Loucy (cell line): ENCODE measurements around the gene OR10H4.
A peak's percentile ranks its signal among the peaks of the same experiment; 100 is the strongest.
"Not testable (repeated sequence)": the region's sequence is repeated elsewhere in the genome, so short reads cannot be mapped to it uniquely, and the experiment has no call there.

Source experiments
- H2AFZ ChIP-seq: fragments of 200-600 bp; sonication (generic); 2 replicates; pipeline ENCODE4 v1.6.0; 2016; ENCODE audit warnings: antibody characterized with exemption, mild to moderate bottlenecking, low read length, moderate library complexity
- H3F3A ChIP-seq: fragments of 200-600 bp; 2 replicates; pipeline ENCODE4 v1.6.0; 2016; ENCODE audit warnings: antibody characterized with exemption, low read depth, mild to moderate bottlenecking
- H3K27me3 ChIP-seq: fragments of 200-600 bp; sonication (generic); 2 replicates; pipeline ENCODE4 v1.6.1; 2014; ENCODE audit warnings: low read length, mild to moderate bottlenecking; ENCODE audit not compliant: insufficient read depth, poor library complexity, severe bottlenecking
- H3K36me3 ChIP-seq: fragments of 200-600 bp; sonication (generic); 2 replicates; pipeline ENCODE4 v1.6.1; 2016; ENCODE audit warnings: low read length; ENCODE audit not compliant: insufficient read depth
- H3K4me1 ChIP-seq: fragments of 200-600 bp; sonication (generic); 2 replicates; pipeline ENCODE4 v1.5.1; 2014; ENCODE audit warnings: low read length, mild to moderate bottlenecking; ENCODE audit not compliant: insufficient read depth, poor library complexity, severe bottlenecking
- H3K4me2 ChIP-seq: fragments of 200-600 bp; sonication (generic); 2 replicates; pipeline ENCODE4 v1.6.0; 2014; ENCODE audit warnings: antibody characterized with exemption, low read length, low read depth, mild to moderate bottlenecking; ENCODE audit not compliant: poor library complexity, severe bottlenecking
- H3K4me3 ChIP-seq: fragments of 200-600 bp; sonication (generic); 2 replicates; pipeline ENCODE4 v1.5.1; 2014; ENCODE audit warnings: low read length, mild to moderate bottlenecking, mixed read lengths; ENCODE audit not compliant: poor library complexity, severe bottlenecking
- H3K79me2 ChIP-seq: fragments of 200-600 bp; sonication (generic); 2 replicates; pipeline ENCODE4 v1.6.1; 2014; ENCODE audit warnings: low read length; ENCODE audit not compliant: insufficient read depth
- H3K9ac ChIP-seq: fragments of 200-600 bp; sonication (generic); 2 replicates; pipeline ENCODE4 v1.6.0; 2014; ENCODE audit warnings: mild to moderate bottlenecking, low read depth, low read length, moderate library complexity; ENCODE audit not compliant: poor library complexity, severe bottlenecking
- H3K9me2 ChIP-seq: fragments of 200-600 bp; sonication (generic); replicated peaks from 2 replicates; pipeline ENCODE4 v1.6.1; 2016; ENCODE audit warnings: low read depth, low read length, mixed read lengths
- H3K9me3 ChIP-seq: fragments of 200-600 bp; sonication (generic); 2 replicates; pipeline ENCODE4 v1.6.1; 2014; ENCODE audit warnings: mild to moderate bottlenecking, antibody characterized with exemption, low read length, low read depth; ENCODE audit not compliant: insufficient read depth
- H4K20me1 ChIP-seq: fragments of 200-600 bp; sonication (generic); 2 replicates; pipeline ENCODE4 v1.6.0; 2014; ENCODE audit warnings: antibody characterized with exemption, low read length, mild to moderate bottlenecking; ENCODE audit not compliant: insufficient read depth, poor library complexity, severe bottlenecking
- CTCF ChIP-seq: fragments of 200-600 bp; sonication (generic); conservative IDR thresholded peaks from 2 replicates; pipeline ENCODE4 v1.5.1; 2014; ENCODE audit warnings: mild to moderate bottlenecking, antibody characterized with exemption, low read length
- EZH2phosphoT487 ChIP-seq: fragments of 200-600 bp; IDR thresholded peaks from 2 replicates; pipeline ENCODE4 v1.6.1; 2018; ENCODE audit warnings: antibody characterized with exemption, mild to moderate bottlenecking, moderate library complexity, borderline replicate concordance

Gene OR10H4

GRCh38 chr19:15926484-15926883 is 22.3 kb upstream of the OR10H4 start:
- no peaks in the 10 kb centered on the region for H3K9me3 ChIP-seq
- H3K36me3 ChIP-seq: no peaks in the 10 kb centered on the region
- no peaks in the 10 kb centered on the region for H4K20me1 ChIP-seq
- no peak for TF ChIP-seq EZH2phosphoT487
- TF ChIP-seq CTCF: peak; percentile 28; the same call in 1 of the 2 replicates
- H3F3A ChIP-seq: no peaks in the 10 kb centered on the region
- no peak overlapping the region for H2AFZ ChIP-seq
- H3K4me2 ChIP-seq: no peak overlapping the region
- H3K9me2 ChIP-seq: no peaks in the 10 kb centered on the region
- H3K4me3 ChIP-seq: no peak overlapping the region
- no peaks in the 10 kb centered on the region for H3K27me3 ChIP-seq
- H3K79me2 ChIP-seq: no peaks in the 10 kb centered on the region
- H3K9ac ChIP-seq: no peak overlapping the region
- H3K4me1 ChIP-seq: peaks cover 25% of the 10 kb centered on the region

- Histone ChIP-seq H3K9ac (no peak overlapping the region), H2AFZ (no peak overlapping the region), H3K4me2 (peak overlapping the region; percentile 55), H3K79me2 (no peaks in the 10 kb centered on the region), H3K4me1 (peaks cover 25% of the 10 kb centered on the region), H3F3A (no peaks in the 10 kb centered on the region), H3K9me2 (no peaks in the 10 kb centered on the region), H3K36me3 (no peaks in the 10 kb centered on the region), H3K9me3 (no peaks in the 10 kb centered on the region), H3K27me3 (no peaks in the 10 kb centered on the region), H4K20me1 (no peaks in the 10 kb centered on the region), H3K4me3 (no peak overlapping the region)
- TF ChIP-seq CTCF: no peak
- TF ChIP-seq EZH2phosphoT487: no peak
These were observed 20.5 kb upstream of the OR10H4 start for GRCh38 chr19:15928321-15928720.

- H3K9ac ChIP-seq, H3K27me3 ChIP-seq, H4K20me1 ChIP-seq, H2AFZ ChIP-seq, H3K9me3 ChIP-seq, H3F3A ChIP-seq, H3K4me3 ChIP-seq, H3K36me3 ChIP-seq, H3K4me2 ChIP-seq, H3K9me2 ChIP-seq, H3K79me2 ChIP-seq: not testable (repeated sequence)
- H3K4me1 ChIP-seq: peaks cover 12% of the 10 kb centered on the region
These were observed 15.0 kb upstream of the OR10H4 start for GRCh38 chr19:15933761-15934331.

GRCh38 chr19:15934332-15935078 is 14.3 kb upstream of the OR10H4 start, which contains the start of gene CYP4F11:
Gene CYP4F11 (minus strand): TSS chr19:15934529. CDS start chr19:15934408, 121 bp downstream.
- Histone ChIP-seq H3K4me3 (no peak within 1 kb of the TSS), H2AFZ (no peak within 1 kb of the TSS), H3K36me3 (no peaks in the 10 kb centered on the region)

More at GRCh38 chr19:15934332-15935078, 14.3 kb upstream of the OR10H4 start, which contains the start of gene CYP4F11:
- H3F3A ChIP-seq: no peaks in the 10 kb centered on the region
- H3K79me2 ChIP-seq: no peaks in the 10 kb centered on the region
- H3K4me1 ChIP-seq: peaks cover 6% of the 10 kb centered on the region
- no peaks in the 10 kb centered on the region for H4K20me1 ChIP-seq
- no peak within 1 kb of the TSS for H3K4me2 ChIP-seq
- H3K9ac ChIP-seq: no peak within 1 kb of the TSS
- TF ChIP-seq CTCF (no peak), EZH2phosphoT487 (no peak)
- H3K9me3 ChIP-seq: peaks cover 10% of the 10 kb centered on the region; the same call in 1 of the 2 replicates
- H3K27me3 ChIP-seq: no peaks in the 10 kb centered on the region
- no peaks in the 10 kb centered on the region for H3K9me2 ChIP-seq
